Hippocampal formation (tissue), 2 donors: ENCODE measurements around the gene PDP2.
"Not testable (repeated sequence)": the region's sequence is repeated elsewhere in the genome, so short reads cannot be mapped to it uniquely, and the experiment has no call there.

Source experiments
- DNase-seq, 2 donors: peaks; one replicate each; lab custom pipeline; 2025; lab: John Stamatoyannopoulos, UW

The PDP2 gene

DNA sequence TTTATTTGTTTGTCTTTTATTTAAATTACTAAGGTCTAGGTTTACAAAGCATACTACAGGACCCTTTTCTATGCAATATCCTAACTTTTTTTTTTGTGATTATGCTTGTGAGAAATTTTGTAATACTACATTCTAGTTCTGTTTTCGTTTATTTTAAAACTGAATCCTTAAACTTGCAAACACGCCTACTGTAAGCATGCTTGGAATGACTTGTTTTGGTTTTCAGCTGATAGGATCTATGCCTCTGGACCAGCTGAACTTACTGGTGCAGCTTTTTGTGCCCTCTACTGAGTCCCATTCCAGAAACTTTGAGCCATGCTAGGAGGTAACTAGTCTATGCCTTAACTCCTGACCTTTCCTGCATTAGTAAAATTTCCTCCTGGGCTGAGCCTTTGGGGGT lies 6.0 kb downstream of the PDP2 start:
- DNase-seq: no peak

DNA sequence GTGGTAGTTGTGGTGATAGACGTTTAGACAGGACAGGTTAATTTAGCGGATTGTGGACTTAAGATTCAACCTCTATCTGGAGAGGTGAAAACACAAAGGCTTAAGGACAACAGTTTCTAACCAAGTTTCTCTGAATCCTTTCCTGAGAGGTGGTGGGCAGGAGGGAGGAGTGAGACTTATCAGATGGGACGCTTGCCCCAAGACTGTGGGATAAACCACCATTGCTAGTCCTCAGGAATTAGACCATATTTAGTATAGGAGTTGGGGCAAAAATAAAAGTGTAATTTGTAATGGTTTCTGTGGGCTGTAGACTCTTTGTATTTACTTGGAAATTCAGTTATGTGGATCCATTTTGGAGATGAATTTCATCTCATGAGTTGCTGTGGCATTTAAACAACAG lies 6.6 kb downstream of the PDP2 start:
- DNase-seq: no peak

- DNase-seq: no peak
These were observed 8.6 kb downstream of the PDP2 start for GRCh38 chr16:66888647-66889615.

DNA sequence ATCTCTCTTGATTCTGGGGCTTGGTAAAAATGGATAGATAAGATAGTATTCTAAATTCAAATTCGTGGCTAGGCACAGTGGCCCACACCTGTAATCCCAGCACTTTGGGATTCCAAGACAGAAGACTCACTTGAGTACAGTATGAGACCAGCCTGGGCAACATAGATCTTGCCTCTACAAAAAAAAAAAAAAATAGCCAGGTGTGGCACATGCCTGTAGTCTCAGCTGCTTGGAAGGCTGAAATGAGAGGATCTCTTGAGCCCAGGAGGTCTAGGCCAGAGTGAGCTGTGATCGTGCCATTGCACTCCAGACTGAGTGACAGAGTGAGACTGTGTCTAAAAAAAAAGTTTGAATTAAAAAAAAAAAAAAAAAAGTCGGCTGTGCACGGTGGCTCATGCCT lies 9.3 kb downstream of the PDP2 start:
- no peak for DNase-seq

- no peak for DNase-seq
These were observed 10.5 kb downstream of the PDP2 start for GRCh38 chr16:66890799-66891198.

- no peak for DNase-seq
These were observed 11.0 kb downstream of the PDP2 start for GRCh38 chr16:66891360-66891759.

DNA sequence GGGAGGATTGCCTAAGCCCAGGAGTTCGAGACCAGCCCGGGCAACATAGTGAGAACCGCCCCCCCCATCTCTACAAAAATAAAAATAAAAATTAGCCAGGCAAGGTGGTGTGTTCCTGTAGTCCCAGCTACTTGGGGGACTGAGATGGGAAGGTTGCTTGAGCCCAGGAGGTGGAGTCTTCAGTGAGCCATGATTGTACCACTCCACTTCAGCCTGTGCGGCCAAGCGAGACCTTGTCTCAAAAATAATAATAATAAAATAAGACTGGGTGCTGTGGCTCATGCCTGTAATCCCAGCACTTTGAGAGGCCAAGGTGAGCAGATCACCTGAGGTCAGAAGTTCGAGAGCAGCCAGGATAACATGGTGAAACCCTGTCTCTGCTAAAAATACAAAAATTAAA lies 11.5 kb downstream of the PDP2 start:
- no peak for DNase-seq

GRCh38 chr16:66894055-66894454 lies 13.7 kb downstream of the PDP2 start:
- DNase-seq: no peak

- peak; percentile 50 to 57 for DNase-seq
These were observed 14.8 kb downstream of the PDP2 start for GRCh38 chr16:66894948-66895688.

GRCh38 chr16:66895689-66895979 lies 15.3 kb downstream of the PDP2 start:
- no peak for DNase-seq

GRCh38 chr16:66895999-66896398 lies 15.7 kb downstream of the PDP2 start:
- no peak for DNase-seq

GRCh38 chr16:66896682-66897081 lies 16.4 kb downstream of the PDP2 start:
- DNase-seq: not testable (repeated sequence)

- no peak for DNase-seq
These were observed 17.9 kb downstream of the PDP2 start for GRCh38 chr16:66898207-66898606.

DNA sequence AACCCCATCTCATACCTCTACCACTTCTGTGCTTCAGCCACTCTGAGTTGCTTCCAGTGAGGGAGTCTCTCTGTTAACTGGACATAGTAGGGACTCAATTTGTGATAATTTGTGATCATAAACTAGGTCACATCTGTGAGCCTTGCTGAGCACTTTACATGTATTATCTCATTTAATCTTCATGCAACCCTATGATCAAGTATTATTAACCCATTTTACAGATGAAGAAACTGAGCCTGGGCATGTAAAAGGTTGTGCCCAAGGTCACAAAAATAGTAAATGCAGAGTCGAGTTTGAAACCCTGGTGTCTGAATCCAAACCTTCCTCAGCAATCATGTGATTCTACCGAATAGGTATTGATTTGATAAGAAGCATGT lies 18.6 kb downstream of the PDP2 start:
- no peak for DNase-seq

GRCh38 chr16:66899310-66899944 lies 19.1 kb downstream of the PDP2 start:
- DNase-seq: no peak

DNA sequence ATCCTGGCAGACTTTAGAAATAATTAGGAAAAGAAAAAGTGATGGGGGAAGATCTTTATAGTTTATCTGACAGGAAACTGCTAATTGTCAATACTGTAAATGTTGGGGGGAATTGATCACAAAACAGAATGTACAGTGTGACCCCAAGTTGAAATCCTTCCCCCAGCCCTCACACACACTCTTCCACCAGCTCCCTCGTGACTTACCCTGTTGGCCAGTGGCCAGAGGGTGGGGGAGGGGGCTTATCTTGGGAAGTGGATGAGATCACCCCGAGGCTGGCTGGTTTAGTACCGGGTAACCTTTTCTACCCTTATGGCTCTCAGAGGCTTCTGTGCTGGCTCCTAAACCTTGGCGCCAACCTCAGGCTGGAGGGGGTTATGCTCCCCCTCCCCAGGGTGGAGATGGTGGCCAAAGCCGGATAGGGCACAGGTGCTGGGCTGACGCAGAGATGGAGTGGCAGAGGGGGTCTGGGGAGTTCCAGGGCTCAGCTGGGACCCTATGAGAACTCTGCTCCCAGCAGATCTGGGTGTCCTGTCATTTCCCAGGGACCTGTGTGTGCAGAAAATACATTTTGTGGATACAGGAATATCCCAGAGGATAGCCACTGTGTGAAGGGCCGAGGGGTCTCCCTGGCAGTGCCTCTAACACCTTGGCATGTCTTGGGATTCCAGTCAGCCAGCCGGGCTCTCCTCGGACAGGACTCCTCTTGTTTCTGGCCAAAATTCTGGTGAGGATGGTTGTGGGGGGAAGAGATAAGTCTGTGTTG lies 19.8 kb downstream of the PDP2 start:
- no peak for DNase-seq

- DNase-seq: no peak
These were observed 20.6 kb downstream of the PDP2 start for GRCh38 chr16:66900721-66901441.

GRCh38 chr16:66901626-66902025 lies 21.3 kb downstream of the PDP2 start:
- no peak for DNase-seq

- DNase-seq: no peak
These were observed 22.6 kb downstream of the PDP2 start for GRCh38 chr16:66902648-66903543.
